Activated T-cell treated with anti-CD3 and anti-CD28 coated beads for 48 hours (primary cell): Measurements from ENCODE around the gene GRP.
"Not testable (repeated sequence)": the region's sequence is repeated elsewhere in the genome, so short reads cannot be mapped to it uniquely, and the experiment has no call there.

Experiments used
- DNase-seq: peaks from one replicate; pipeline ENCODE4 v3.0.0-alpha.2; 2020; ENCODE audit warnings: low read depth

Gene GRP

DNA sequence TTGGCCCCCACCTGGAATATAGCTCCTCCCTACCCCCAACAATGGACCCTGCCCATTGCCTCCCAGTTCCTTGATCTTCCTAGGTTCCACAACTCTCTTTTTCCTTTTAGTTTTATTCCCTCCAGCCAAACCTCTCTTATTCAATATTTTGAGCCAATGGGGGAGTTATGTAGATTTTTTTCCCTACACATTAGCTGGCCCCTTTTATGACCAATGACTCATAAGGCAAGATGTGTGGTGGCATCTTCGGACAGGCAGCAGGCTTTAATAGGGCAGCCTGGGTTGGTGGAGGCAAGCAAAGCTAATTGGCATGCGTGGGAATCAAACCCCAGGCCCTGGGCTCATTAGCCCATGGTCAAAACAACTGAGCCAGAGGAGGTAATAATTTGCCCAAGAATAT, 9.2 kb downstream of the GRP start:
- DNase-seq = no peak

DNA sequence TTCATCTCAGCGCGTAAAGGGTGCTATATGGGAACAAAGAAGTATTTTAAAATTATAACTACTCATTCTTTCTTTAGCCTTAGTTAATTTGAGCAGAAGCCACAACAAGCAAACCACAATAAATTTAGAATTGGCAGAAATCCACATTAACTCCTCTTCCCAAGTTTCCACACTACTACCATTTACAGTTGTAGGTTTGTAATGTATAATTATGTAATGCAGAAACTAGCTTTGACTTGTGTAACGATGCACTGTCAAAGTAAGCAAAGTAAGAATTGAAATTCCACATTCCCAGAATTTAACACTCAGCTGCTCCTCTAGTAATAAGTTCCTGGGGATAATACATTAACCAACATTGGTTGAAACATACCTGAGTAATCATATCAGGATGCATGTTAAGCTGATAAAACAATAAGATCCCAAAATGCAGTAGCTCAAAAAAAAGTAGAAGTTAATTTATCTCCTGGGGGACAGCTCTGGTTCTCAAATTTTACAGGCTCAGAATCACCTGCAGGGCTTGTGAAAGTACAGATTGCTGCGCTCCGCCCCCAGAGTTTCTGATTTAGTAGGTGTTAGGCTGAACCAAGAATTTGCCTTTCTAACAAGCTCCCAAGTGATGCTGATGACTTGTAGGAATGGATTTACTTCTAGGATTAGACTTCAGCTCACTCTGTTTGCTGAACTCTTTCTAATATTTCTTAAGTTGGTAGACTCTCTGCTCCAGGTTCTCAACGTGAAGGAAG, 9.9 kb downstream of the GRP start:
- DNase-seq = no peak

DNA sequence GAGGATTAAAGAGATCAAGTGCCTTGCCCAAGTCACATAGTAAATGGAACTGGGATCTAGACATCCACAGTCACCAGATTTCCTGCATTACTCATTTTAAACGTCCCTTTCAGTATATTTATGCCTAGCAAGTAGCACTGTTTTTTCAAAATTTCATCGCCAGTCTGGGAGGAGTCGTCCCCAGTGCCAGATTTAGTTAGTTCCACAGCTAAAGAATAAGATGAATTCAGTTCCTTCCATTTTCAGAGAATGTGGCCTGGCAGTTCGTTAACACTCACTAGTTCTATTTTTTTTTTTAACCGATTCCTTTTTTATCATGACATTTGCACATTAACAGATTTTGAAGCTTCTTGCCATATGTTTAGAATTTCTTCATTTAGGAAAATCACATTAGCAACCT, 11.2 kb downstream of the GRP start:
- DNase-seq = no peak

DNA sequence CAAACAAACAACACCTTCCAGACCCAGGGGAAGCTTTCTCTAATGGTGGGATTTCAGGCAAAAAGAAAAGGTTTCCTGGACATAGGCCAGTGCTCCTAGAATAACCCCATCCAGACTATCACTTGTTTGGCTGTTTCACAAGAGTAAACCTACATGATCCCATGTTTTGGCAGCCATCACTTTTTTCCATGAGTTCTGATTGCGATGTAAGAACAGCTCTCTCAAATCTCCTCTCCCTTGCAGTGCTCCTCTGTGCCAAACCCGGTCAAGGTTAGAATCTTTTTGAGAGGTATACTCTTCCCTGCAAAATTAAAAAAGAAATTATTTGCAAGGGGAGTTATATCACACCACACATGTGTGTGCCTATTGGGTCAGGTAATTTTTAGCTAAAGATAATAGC, 11.9 kb downstream of the GRP start:
- DNase-seq = no peak

DNA sequence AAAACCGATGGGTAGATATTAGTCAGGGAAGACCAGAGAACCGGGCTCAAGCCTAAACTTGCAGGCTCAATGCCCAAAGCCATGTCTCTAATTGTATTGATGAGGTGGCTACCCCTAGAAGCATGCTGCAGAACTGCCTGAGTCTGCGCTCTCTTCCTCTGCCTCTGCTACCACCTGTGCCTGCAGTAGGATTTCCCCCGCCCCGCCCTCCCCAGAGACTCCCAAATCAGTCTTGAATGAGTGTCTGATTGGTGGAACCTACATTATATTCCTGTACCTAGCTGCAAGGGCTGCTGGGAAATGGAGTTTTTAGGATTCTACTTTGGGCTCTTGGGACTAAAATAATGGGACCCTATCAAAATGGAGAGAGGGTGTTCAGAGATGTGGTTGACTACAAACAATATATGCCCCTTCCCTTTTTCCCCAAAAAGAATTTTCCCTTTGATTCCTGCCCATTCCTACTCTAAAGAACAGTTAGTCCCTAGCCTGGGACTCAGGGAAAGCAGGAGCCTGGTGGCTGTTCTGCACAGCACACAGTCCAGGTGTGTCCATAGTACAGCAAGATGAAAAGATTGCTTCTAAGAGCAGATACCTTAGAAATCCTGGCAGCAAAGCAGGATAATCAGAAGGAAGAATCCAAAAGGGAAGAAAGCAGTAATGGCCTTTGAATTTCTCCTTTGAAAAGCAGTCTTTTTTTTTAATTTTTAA, 12.5 kb downstream of the GRP start:
- DNase-seq = no peak

DNA sequence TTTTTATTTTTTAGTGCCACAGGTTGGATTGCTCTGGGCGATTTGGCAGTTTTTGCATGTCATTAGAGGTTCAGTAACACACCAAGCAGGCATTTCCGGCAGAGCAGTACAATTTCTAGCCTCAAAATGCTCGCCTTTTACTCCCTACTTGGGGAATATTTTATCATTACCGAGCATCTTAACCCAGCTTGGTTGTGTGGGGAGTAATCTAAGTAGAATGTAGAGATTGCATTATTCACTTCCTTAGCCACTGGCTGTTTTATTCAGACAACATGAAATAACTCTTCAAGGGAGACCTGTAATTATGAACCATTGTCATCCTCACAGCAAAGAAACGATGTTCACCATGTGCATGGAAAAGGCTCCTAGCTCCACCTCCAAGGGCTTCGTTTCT, 13.1 kb downstream of the GRP start:
- no peak for DNase-seq

DNA sequence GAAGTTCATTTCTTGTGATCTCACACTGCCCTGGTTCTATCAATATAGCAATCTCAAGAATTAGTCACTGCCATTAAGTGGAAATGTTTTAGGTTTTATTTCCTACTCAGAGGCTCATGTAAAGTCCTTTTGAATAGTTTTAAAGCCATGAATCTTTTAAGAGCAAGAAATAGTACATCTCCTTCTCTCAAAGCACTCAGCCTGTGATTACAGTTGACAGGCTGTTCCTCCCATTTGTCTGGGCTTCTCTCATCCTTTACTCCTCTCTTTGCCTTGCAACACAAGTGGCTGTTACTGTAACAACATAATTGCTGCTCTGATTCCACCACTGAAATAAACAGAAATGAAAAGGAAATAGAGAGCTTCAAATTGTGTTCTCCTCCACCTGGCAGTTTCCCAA, 18.4 kb downstream of the GRP start:
- no peak for DNase-seq

DNA sequence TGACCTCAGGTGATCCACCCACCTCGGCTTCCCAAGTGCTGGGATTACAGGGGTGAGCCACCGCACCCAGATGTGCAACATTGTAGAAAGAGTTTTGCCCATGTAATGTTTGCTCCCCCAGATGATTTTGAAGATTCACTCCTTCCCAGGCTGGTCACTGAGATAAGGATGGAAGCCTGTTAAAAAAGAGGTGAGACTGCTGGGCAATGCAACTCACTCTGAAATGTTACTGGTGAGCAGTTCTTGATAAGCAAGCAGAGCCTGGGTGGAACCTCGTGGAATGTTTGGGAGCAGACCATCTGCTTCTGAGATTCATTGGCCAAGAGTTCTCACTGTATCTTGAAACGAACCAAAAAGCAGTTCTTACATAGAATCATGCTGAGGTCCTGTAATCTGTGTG, 19.7 kb downstream of the GRP start:
- no peak for DNase-seq

DNA sequence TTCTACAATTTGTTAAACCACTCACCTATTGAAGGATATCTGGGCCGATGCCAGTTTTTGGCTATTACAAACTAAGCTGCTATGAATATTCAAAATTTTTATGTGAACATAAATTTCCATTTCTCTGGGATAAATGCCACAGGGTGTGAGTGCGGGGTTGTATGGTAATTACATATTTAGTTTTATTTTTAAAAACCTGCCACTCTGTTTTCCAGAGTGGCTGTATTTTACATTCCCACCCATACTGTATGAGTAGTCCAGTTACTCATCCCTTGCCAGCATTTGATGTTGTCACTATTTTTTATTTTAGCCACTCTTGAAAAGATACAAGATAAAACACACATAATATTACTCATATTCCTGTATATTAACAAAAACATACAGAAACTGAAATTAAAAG, 22.9 kb downstream of the GRP start:
- DNase-seq = no peak

DNA sequence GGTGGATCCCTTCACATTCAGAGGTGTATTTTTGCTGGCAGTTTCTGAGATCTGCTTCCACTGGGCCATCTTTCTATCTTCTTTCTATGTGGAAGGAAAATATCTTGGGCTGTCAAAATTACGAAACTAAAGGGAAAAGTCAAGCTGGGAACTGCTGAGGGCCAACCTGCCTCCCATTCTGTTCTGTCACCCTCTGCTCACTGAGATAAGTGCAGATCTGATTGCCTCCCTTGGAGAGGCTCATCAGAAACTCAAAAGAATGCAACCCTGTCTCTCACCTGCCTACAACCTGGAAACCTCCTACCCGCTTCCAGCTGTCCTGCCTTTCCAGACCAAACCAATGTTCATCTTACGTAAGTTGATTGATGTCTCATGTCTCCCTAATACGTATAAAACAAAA, 26.8 kb downstream of the GRP start:
- no peak for DNase-seq

DNA sequence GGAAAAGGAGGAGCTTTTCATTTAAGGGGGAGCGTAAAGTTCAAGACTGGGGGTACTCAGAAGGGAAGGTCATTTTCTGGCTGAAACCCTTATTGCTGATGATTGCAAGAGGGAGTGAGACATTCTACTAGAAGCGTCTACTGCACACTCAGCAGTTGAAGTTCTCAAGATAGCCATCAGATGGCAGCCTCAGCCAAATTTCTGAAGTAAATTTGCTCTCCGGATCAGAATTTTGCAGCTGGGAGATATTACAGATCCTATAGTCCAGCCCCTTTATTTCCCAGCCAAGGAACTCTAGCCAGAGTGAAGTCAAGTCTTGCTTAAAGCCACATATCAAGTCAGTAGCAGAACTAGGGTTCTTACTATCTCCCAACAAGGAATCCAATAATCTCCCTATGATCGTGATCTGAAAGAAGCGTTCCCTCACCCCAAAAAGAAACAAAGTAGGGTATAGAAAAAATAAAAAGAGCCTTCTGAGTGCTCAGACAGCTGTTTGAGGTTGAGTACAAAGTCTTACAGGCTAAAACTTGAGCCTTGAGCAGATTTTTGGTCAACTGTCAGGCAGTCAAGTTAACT, 29.3 kb downstream of the GRP start:
- no peak for DNase-seq

DNA sequence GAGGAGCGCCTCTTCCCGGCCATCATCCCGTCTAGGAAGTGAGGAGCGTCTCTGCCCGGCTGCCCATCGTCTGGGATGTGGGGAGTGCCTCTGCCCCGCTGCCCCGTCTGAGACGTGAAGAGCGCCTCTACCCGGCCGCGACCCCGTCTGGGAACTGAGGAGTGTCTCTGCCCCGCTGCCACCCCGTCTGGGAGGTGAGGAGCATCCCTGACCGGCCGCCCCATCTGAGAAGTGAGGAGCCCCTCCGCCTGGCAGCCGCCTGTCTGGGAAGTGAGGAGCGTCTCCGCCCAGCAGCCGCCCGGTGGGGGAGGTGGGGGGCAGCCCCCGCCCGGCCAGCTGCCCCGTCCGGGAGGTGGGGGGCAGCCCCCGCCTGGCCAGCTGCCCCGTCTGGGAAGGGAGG, 35.5 kb downstream of the GRP start:
- DNase-seq = not testable (repeated sequence)

DNA sequence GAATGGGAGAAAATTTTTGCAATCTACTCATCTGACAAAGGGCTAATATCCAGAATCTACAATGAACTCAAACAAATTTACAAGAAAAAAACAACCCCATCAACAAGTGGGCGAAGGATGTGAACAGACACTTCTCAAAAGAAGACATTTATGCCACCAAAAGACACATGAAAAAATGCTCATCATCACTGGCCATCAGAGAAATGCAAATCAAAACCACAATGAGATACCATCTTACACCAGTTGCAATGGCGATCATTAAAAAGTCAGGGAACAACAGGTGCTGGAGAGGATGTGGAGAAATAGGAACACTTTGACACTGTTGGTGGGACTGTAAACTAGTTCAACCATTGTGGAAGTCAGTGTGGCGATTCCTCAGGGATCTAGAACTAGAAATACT, 41.9 kb downstream of the GRP start:
- not testable (repeated sequence) for DNase-seq

DNA sequence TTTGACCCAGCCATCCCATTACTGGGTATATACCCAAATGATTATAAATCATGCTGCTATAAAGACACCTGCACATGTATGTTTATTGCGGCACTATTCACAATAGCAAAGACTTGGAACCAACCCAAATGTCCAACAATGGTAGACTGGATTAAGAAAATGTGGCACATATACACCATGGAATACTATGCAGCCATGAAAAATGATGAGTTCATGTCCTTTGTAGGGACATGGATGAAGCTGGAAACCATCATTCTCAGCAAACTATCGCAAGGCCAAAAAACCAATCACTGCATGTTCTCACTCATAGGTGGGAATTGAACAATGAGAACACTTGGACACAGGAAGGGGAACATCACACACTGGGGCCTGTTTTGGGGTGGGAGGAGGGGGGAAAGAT, 42.3 kb downstream of the GRP start:
- not testable (repeated sequence) for DNase-seq

DNA sequence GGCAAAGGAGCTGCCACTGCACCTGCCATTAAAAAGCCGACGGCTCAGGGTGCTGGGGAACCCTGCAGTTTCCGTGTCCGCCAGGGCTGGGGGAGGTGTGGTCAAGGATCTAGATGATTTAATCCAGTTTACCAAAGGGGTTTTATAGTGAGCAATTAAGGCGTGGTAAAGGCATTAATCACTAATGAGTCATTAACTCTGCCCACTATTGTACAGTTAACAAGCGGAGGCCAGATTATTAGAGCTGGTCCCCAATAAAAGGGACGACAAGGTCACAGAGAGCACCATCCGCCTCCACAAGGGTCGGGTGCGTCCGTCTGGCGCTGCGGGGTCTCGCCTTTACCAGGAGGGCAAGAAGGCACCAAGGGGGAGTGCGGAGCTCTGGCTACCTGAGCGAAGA, 43.7 kb downstream of the GRP start:
- DNase-seq = no peak

DNA sequence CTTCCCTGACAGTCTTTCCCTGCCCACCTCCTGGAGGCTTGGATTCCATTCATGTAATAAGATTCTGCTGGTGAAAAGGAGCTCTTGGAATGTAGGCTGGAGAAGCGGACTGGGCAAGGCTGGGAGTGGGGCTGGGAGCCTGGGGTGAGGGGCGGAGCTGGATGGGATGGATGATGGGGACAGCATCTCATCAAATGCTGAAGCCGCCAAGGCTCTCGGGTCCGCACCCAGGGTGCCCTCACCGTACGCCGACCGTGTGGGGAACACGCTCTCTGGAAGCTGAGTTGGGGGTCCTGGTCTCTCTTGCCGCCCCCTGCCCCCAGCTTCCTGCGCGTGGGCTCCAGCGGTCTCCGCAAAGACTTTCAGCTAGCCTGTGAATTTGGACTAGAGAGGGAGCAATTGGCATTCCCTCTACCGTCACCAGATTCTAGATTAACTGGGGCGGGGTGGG, 44.2 kb downstream of the GRP start:
- DNase-seq = no peak

DNA sequence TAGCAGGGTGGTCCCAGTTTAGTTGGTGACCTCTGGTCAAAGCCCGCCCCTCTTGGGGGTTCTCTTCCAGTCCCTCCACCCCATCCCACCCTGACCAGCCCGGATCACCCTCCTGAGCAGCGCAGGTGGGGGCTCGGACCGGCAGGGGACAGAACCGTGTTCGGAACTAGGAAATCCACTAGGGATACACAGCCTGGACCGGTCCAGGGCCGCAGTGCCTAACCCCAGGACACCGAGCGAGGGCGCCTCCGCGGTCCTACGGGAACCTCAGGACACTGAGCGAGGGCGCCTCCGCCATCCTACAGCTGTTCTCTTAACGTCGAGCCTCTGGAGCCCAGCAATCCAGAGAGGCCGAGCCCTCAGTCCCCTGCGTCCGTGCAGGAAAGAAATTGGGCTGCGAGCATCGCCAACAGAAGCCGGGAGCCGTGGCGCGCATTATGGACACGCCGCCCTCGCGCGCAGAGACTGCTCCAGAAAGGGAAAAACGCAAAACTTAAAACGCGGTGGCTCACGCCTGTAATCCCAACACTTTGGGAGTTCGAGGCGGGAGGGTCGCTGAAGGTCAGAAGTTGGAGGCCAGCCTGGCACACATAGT, 44.8 kb downstream of the GRP start:
- DNase-seq = no peak

DNA sequence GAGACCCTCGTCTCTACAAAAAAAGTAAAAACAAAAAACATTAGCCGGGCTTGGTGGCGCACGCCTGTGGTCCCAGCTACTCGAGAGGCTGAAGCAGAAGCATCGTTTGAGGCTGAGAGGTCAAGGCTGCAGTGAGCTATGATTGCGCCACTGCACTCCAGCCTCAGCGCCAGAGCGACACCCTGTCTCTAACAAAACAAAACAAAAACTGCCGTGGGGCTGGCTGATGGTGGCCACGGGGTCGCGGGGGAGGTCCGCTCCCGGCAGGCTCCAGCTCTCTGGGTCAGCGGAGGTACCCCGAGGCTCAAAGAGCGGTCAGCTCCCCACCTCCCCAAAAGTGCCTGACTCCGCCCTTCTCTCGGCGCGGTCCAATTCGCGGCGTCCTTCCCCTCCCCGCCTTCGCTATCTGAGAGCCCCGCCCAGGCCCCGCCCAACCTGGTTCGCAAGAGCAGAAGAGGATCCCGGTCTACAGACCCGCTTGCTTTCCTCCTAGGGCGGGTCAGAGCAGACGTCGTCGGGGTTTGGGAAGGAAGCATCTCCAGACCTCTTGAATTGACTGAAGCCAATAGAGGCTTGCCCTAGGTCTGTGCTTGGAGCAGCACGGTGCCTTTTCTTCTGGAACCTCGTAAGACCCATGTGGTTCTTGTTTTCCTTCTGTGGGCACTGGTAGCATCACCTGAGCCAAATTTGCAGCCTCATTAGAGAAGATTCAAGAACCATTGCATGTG, 45.5 kb downstream of the GRP start:
- peak; percentile 36 for DNase-seq

DNA sequence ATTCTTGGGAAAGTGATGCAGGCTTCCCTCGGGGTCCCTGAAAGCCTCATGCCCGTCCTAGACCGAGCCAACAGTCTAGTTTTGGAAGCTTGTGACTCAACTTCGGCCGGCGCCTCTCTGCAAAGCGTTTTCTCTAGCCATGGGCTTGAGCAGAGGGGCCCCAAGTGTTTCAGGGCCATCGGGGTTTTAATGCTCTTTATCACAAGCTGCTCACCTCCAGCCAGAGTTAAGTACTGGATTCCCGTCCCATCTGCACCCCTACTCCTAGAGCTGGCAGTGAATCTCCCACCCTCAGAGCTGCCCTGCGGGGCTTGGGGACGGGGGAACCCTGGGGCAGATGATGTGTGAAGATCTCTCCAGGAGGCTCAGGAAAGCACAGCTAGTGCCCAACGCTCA, 46.0 kb downstream of the GRP start:
- no peak for DNase-seq

DNA sequence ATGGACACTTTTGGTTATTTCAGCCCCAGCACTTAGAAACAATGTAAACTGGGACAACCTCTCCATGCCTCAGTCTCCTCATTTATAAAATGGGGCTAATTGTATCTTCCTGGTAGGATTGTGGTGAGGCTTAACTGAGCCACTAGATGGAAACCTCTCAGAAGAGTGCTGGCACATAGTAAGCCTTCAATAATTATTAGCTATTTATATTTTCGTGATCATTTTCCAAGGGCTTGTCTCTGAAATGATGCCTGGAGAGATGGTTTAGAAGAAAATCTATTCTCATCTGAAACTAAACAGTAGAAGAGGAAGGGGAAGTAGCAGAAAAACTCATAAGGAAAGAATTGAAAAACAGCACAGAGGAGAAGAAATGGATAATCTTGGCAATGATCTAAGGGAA, 46.5 kb downstream of the GRP start:
- no peak for DNase-seq

DNA sequence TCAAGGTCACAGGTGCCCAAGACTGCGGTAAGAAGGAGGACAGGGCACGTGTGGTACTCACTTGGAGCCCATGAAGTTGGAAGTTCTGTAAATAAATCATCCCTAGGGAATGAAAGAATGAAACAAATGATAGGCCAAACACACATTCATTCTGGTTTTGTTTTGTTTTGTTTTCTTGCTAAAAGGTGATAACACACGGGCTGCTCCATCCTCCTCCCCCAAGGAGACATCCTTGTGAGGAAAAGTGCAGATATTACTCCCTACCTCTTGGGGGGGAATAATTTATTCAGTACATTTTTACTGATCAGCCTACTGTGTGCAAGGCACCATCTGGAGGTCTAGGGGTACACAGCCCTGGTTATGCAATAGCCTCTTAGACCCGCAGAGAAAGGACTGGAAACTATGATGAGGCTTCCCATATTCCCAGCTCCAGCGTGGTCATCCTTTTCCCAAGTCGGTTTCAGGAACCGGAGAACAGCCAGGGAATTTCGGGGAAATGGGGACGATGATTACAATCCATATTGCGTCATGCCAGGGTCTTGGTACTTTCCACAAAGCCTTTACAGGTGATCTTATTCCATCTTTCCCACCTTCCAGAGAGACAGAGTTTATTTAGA, 47.0 kb downstream of the GRP start:
- DNase-seq = no peak

DNA sequence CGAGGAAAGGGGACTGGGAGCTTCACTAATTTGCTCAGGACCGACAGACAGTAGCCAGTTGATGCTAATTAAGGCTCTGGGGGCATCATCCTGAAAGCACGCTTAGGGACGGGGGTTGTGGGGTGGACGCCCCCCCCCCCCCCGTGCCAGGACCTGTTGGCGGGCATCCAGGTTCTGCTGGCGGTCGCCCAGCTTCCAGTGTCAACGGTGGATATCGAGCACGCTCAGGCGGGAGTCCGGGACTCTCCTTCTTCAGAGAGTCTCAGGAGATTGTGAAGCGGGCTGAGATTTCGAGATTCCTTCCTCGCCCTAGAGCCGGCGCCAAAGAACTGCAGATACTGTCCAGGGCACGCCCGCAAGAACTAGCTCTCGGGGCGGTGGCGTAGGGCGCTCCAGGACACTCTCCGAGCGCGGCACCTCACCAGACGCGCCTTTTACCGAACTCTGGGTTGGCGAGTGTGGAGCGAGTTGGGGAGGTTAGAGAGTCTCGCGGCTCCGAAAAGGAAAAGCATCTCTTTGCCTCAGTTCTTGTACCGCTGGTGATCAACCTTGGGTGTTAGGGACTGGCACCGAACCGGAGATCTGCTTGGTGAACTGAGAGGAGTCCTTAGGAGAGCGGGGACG, 47.7 kb downstream of the GRP start:
- no peak for DNase-seq
